ENCODE results near the gene TMC5. TPM values are rescaled to one million over a fixed set of nuclear protein-coding genes. Genes with fewer than 3 reads are reported as not detected.

The TMC5 gene
- total and polyA plus RNA-seq, 2 of the 13 experiments (the other 11 are each of a cell fraction or from before 2014, with no cell fraction given): 0.09 to 0.41 TPM

DNA sequence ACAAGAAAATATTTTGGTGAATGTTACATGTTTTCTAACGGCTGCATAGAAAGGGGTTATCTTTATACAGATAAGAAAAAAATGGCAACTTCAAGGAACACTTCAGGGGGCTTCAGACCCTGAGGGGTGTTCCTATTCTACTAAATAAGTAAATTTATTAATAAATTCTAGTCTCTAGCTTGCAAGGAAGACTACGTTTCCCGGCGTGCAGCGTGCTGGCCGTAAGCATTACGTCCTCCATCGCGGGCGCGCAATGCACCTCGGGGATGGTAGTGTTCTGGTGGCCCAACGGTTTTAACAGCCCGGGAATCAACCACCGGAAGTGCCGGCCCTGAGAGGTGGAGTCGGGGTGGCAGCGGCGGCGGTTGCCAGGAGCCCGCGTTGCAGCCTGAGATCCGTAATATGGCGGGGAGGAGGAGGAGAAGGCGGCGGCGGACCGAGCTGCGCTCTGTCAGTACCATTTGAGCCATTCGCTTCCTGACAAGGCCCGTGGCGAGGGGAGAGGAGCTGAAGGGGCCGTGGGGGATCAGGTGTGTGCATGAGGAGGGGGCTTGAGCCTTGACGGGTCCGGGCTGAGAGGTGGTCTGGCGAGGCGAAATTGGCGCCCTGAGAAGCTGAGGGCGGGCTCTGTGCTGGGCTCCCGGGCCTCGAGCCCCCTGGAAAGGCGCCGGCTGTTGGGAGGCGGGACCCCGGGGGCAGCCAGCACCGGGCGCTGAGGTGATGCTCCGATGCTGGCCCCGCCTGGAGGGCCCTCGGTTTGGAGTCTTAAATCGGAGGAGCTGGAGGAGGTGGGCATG is 106.1 kb downstream of the TMC5 start, which contains the start of gene CCP110 (continued):
- TF ChIP-seq, protein P1, sequence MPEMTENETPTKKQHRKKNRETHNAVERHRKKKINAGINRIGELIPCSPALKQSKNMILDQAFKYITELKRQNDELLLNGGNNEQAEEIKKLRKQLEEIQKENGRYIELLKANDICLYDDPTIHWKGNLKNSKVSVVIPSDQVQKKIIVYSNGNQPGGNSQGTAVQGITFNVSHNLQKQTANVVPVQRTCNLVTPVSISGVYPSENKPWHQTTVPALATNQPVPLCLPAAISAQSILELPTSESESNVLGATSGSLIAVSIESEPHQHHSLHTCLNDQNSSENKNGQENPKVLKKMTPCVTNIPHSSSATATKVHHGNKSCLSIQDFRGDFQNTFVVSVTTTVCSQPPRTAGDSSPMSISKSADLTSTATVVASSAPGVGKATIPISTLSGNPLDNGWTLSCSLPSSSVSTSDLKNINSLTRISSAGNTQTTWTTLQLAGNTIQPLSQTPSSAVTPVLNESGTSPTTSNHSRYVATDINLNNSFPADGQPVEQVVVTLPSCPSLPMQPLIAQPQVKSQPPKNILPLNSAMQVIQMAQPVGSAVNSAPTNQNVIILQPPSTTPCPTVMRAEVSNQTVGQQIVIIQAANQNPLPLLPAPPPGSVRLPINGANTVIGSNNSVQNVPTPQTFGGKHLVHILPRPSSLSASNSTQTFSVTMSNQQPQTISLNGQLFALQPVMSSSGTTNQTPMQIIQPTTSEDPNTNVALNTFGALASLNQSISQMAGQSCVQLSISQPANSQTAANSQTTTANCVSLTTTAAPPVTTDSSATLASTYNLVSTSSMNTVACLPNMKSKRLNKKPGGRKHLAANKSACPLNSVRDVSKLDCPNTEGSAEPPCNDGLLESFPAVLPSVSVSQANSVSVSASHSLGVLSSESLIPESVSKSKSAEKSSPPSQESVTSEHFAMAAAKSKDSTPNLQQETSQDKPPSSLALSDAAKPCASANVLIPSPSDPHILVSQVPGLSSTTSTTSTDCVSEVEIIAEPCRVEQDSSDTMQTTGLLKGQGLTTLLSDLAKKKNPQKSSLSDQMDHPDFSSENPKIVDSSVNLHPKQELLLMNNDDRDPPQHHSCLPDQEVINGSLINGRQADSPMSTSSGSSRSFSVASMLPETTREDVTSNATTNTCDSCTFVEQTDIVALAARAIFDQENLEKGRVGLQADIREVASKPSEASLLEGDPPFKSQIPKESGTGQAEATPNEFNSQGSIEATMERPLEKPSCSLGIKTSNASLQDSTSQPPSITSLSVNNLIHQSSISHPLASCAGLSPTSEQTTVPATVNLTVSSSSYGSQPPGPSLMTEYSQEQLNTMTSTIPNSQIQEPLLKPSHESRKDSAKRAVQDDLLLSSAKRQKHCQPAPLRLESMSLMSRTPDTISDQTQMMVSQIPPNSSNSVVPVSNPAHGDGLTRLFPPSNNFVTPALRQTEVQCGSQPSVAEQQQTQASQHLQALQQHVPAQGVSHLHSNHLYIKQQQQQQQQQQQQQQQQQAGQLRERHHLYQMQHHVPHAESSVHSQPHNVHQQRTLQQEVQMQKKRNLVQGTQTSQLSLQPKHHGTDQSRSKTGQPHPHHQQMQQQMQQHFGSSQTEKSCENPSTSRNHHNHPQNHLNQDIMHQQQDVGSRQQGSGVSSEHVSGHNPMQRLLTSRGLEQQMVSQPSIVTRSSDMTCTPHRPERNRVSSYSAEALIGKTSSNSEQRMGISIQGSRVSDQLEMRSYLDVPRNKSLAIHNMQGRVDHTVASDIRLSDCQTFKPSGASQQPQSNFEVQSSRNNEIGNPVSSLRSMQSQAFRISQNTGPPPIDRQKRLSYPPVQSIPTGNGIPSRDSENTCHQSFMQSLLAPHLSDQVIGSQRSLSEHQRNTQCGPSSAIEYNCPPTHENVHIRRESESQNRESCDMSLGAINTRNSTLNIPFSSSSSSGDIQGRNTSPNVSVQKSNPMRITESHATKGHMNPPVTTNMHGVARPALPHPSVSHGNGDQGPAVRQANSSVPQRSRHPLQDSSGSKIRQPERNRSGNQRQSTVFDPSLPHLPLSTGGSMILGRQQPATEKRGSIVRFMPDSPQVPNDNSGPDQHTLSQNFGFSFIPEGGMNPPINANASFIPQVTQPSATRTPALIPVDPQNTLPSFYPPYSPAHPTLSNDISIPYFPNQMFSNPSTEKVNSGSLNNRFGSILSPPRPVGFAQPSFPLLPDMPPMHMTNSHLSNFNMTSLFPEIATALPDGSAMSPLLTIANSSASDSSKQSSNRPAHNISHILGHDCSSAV (CRISPR knock-in tag; IDR thresholded peaks at IDR 0.05; ENCODE audit: borderline replicate concordance): 0 out of 2 replicates have a peak, but pooled peaks have one; percentile 89
- TF ChIP-seq ZNF749 (CRISPR knock-in tag; IDR thresholded peaks at IDR 0.05; ENCODE audit: borderline replicate concordance): no peak; the same call in 1 of the 2 replicates
- TF ChIP-seq, protein P2, sequence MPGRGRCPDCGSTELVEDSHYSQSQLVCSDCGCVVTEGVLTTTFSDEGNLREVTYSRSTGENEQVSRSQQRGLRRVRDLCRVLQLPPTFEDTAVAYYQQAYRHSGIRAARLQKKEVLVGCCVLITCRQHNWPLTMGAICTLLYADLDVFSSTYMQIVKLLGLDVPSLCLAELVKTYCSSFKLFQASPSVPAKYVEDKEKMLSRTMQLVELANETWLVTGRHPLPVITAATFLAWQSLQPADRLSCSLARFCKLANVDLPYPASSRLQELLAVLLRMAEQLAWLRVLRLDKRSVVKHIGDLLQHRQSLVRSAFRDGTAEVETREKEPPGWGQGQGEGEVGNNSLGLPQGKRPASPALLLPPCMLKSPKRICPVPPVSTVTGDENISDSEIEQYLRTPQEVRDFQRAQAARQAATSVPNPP (CRISPR knock-in tag; IDR thresholded peaks at IDR 0.05): no peak
- TF ChIP-seq IKZF4 (CRISPR knock-in tag; IDR thresholded peaks at IDR 0.05; ENCODE audit: borderline replicate concordance, low read depth, not compliant biosample characterization): no peak
- peak; percentile 58; the same call in 1 of the 2 replicates for TF ChIP-seq RXRB (CRISPR knock-in tag; IDR thresholded peaks at IDR 0.05; ENCODE audit: borderline replicate concordance)
- peak; percentile 88 for TF ChIP-seq TBL1XR1 (IDR thresholded peaks at IDR 0.05; ENCODE audit: borderline replicate concordance, low read length, partially characterized antibody)
- TF ChIP-seq, protein P3, sequence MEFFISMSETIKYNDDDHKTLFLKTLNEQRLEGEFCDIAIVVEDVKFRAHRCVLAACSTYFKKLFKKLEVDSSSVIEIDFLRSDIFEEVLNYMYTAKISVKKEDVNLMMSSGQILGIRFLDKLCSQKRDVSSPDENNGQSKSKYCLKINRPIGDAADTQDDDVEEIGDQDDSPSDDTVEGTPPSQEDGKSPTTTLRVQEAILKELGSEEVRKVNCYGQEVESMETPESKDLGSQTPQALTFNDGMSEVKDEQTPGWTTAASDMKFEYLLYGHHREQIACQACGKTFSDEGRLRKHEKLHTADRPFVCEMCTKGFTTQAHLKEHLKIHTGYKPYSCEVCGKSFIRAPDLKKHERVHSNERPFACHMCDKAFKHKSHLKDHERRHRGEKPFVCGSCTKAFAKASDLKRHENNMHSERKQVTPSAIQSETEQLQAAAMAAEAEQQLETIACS (CRISPR knock-in tag; IDR thresholded peaks at IDR 0.05): no peak
- 0 out of 2 replicates have a peak, but pooled peaks have one; percentile 25 for TF ChIP-seq ZNF644 (CRISPR knock-in tag; IDR thresholded peaks at IDR 0.05; ENCODE audit: low read depth)
- TF ChIP-seq NCOA2 (CRISPR knock-in tag; IDR thresholded peaks at IDR 0.05): peak; percentile 28; the same call in 1 of the 2 replicates
- TF ChIP-seq FOXM1 (CRISPR knock-in tag; IDR thresholded peaks at IDR 0.05): no peak
- TF ChIP-seq ZSCAN25 (CRISPR knock-in tag; IDR thresholded peaks at IDR 0.05): no peak
- no peak for TF ChIP-seq TCF7 (IDR thresholded peaks at IDR 0.05; ENCODE audit: low read depth)
- peak; percentile 45; the same call in 1 of the 2 replicates for TF ChIP-seq MAZ (IDR thresholded peaks at IDR 0.05; ENCODE audit: borderline replicate concordance, low read depth, low read length)
- peak; percentile 75; the same call in 1 of the 2 replicates for TF ChIP-seq MAZ (CRISPR knock-in tag; IDR thresholded peaks at IDR 0.05; ENCODE audit: low read depth)
- peak; percentile 53; the same call in 1 of the 2 replicates for TF ChIP-seq AKAP8 (CRISPR knock-in tag; IDR thresholded peaks at IDR 0.05)
- no peak for TF ChIP-seq ZNF550 (CRISPR knock-in tag; IDR thresholded peaks at IDR 0.05; ENCODE audit: borderline replicate concordance)
- TF ChIP-seq GTF2F1 (IDR thresholded peaks at IDR 0.05; ENCODE audit: low read length): no peak
- TF ChIP-seq JUNB (CRISPR knock-in tag; IDR thresholded peaks at IDR 0.05; ENCODE audit: borderline replicate concordance): peak; percentile 53; the same call in 1 of the 2 replicates
- TF ChIP-seq SMAD1 (CRISPR knock-in tag; IDR thresholded peaks at IDR 0.05; ENCODE audit: borderline replicate concordance, low read depth): peak; percentile 76; the same call in 1 of the 2 replicates
